GM12873 (cell line): ENCODE data around the gene KCNJ14.

Experiments
- TF ChIP-seq, protein P1 (sequence below): IDR thresholded peaks from 2 replicates; pipeline ENCODE4 v1.5.1; 2012; ENCODE audit warnings: low read depth, mild to moderate bottlenecking, moderate library complexity, low read length, control low read depth; ENCODE audit not compliant: insufficient read depth; ENCODE audit errors: missing control alignments

KCNJ14 gene

DNA sequence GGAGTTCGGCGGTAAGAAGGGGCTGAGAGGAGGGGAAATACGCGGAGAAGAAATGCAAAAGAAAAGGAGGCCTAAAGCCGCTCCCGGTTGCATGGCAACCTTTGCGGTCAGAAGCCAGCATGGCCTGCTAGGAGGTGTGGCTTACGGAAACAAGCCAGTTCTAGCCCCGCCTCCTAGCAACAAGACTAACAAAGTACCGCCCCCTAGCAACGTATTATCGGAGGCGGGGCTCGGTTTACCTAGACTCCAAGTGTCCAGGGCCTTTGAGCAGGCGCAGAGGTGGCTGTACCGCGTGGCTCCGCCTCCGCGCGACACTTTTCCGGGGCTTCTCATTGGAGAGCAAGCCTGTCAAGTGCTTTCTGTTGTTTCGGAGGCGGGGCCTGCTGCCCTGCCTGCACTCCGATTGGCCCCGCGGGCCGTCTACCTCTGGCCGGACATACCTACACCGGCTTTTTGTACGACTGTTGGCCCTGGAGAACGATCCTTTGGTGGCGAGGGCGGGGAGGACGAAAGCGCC lies 13.5 kb downstream of the KCNJ14 start:
- TF ChIP-seq, protein P1, sequence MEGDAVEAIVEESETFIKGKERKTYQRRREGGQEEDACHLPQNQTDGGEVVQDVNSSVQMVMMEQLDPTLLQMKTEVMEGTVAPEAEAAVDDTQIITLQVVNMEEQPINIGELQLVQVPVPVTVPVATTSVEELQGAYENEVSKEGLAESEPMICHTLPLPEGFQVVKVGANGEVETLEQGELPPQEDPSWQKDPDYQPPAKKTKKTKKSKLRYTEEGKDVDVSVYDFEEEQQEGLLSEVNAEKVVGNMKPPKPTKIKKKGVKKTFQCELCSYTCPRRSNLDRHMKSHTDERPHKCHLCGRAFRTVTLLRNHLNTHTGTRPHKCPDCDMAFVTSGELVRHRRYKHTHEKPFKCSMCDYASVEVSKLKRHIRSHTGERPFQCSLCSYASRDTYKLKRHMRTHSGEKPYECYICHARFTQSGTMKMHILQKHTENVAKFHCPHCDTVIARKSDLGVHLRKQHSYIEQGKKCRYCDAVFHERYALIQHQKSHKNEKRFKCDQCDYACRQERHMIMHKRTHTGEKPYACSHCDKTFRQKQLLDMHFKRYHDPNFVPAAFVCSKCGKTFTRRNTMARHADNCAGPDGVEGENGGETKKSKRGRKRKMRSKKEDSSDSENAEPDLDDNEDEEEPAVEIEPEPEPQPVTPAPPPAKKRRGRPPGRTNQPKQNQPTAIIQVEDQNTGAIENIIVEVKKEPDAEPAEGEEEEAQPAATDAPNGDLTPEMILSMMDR: no peak

DNA sequence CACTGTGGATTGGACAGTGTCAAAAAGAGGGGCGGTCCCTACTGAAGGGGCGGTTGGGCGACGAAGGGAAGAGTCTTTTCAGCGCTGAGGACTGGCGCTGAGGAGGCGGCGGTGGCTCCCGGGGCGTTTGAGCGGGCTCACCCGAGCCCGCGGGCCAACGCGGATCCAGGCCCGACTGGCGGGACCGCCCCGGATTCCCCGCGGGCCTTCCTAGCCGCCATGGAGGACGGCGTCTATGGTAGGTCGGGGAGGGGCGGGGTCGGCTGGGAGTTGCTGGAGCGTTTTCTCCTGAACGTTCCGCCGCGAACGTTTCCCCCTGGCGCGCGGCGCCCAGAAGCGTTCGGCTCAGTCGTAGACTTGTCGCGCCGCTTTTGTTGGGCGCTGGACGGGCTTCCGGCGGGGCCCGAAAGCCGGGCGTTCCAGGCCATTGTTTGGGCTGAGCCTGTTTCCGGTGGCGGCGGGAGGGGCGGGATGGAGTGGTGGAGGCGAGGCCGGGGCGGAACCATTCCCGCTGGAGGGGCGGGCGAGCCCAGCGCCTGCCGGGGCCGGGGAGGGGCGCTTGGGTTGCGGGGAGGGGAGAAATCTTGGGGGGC lies 14.0 kb downstream of the KCNJ14 start, which contains the start of gene CYTH2:
CYTH2 (plus strand) TSS at position 81 of the 593 bp plus-strand sequence; CDS start at position 220, 139 bp downstream.
- TF ChIP-seq, protein P1: no peak

DNA sequence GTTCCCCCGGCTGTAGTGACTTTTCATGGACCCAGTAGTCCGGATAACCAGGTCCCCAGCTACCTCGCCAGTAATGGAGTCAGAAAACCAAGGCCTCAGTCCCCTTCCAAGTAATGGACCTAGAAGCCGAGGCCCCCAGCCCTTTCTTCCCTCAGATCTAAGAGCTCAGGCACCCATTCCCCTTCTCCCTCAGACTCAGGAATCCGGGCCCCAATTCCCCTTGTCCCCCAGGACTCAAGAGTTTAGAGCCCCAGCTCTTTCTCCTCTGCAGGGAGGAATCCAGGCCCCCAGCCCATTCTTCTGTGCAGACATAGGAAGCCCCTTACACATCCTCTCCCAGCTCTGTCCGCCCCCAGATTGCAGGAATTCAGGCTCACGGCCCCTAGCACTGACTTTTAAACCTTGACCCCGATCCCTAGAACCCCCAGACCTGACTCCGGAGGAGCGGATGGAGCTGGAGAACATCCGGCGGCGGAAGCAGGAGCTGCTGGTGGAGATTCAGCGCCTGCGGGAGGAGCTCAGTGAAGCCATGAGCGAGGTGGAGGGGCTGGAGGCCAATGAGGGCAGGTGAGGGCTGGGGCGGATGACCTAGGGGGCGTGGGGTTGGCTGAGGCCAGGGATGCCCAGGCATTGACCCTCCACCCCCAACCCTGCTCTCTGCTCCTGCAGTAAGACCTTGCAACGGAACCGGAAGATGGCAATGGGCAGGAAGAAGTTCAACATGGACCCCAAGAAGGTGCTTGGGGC lies 14.7 kb downstream of the KCNJ14 start:
- TF ChIP-seq, protein P1: no peak

DNA sequence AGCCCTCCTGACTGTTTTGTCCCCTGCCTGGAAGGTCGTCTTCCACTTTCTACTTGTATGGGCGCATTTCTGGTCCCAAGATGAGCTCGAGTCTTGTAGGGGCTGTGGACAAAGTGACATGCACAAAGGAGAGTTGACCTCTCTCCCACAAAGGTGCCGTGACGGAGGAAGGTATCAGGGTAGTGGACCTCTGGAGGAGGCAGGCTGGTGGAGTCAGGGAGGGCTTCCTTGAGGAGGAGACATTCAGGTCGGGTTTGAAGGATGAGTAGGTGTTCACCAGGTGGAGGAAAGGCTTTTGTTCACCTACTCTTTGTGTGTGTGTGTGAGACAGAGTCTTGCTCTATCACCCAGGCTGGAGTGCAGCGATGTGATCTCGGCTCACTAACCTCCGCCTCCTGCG lies 15.5 kb downstream of the KCNJ14 start:
- TF ChIP-seq, protein P1: no peak

DNA sequence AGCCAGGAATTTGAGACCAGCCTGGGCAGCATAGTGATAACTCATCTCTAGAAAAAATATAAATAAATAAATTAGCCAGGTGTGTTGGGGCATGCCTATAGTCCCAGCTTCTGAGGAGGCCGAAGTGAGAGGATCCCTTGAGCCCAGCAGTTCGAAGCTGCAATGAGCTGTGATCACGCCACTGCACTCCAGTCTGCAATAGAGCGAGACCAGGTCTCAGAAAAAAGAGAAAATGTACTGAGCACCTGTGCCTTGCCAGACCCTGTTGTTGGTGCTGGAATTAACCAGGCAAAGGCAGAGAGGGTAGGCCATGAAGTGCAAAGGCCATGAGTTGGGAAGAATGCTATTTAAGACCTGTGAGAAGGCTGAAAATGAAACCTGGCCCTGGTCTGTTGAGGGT lies 16.5 kb downstream of the KCNJ14 start:
- TF ChIP-seq, protein P1: no peak

DNA sequence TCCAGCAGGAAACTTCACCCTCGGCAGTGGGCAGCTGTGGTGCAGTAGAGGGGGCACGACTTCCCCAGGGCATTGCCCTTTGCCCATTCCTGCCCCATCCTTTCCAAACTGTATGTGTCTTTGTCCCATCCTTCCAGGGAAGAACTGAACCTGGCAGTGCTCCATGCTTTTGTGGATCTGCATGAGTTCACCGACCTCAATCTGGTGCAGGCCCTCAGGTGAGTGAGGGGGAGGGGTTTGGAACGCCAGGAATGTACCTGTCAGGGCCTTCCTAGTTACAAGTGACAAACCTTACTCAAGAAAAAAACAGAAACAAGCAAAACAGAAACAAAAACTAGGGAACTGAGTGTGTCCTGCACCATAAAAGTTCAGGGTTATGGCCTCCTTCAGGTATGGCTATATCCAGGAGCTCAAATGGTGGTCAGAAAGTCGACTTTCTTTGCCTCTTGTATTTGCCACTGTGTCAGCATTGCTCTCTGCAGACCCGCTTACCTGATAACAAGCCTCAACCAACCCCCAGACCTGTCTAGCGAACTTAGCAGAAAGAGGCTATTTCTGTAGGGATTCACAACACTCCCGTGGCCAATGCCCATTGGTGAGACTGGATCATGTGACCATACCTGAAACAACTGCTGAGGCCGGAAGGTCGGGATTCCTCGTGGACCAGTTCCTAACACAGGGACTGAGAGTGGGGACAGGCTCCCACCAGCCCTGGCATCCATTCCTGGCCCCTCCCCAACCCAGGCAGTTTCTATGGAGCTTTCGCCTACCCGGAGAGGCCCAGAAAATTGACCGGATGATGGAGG lies 18.0 kb downstream of the KCNJ14 start:
- TF ChIP-seq, protein P1: no peak
